Activated T-helper 17 cell treated with anti-CD3 and anti-CD28 coated beads, Interleukin-2, amount 50 U/mL, for 72 hours (primary cell): ENCODE data around the gene GNB1L. TPM values are rescaled to one million over a fixed set of nuclear protein-coding genes. Genes with fewer than 3 reads are reported as not detected.
"Not testable (repeated sequence)": the region's sequence is repeated elsewhere in the genome, so short reads cannot be mapped to it uniquely, and the experiment has no call there.

ENCODE experiments used
- ATAC-seq: fragments of 150-1000 bp; cut with Tn5 transposase; replicated peaks from 2 replicates; pipeline ENCODE4 v1.10.0; 2021; ENCODE audit warnings: mild to moderate bottlenecking, moderate library complexity
- H3K27ac Mint-ChIP-seq: one replicate; pipeline ENCODE4 v1.8.0; 2022; ENCODE audit warnings: mixed read lengths
- H3K27me3 Mint-ChIP-seq: one replicate; pipeline ENCODE4 v1.8.0; 2022; ENCODE audit warnings: mixed read lengths
- H3K36me3 Mint-ChIP-seq: one replicate; pipeline ENCODE4 v1.8.0; 2022; ENCODE audit warnings: low read depth, mild to moderate bottlenecking, mixed read lengths
- H3K4me1 Mint-ChIP-seq: one replicate; pipeline ENCODE4 v1.8.0; 2022; ENCODE audit warnings: mixed read lengths
- H3K4me3 Mint-ChIP-seq: one replicate; pipeline ENCODE4 v1.8.0; 2022; ENCODE audit warnings: mild to moderate bottlenecking, mixed read lengths
- H3K9me3 Mint-ChIP-seq: one replicate; pipeline ENCODE4 v1.8.0; 2022; ENCODE audit warnings: mixed read lengths
- total RNA-seq, 2 donors: library from RNA; stranded (reverse); gene quantifications; one replicate each; pipeline ENCODE4 v1.2.3, GENCODE V29; 2022

The GNB1L gene
- total RNA-seq, 2 donors from 2014 or later, result 10.8 to 14.4 TPM

DNA sequence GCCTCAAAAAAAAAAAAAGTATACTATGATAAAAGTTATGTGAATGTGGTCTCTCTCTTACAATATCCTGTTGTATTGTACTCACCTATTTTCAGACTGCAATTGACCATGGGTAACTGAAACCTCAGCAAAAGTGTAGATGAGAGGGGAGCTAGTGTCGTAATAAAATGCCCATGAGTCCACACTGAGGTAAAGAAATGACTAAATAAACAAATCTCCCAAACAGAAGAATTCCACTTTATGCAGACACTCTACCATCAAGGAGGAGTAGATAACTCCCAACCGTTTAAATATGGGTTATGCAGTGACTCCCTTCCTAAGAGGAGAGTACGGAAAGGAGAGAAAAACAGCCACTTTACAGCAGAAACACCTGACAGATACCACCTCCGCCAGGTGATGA is 14.6 kb downstream of the GNB1L start:
- Mint-ChIP-seq H3K27ac (no peak overlapping the region), H3K36me3 (no peaks in the 10 kb centered on the region), H3K4me3 (no peak overlapping the region), H3K4me1 (peaks cover 10% of the 10 kb centered on the region), H3K9me3 (no peaks in the 10 kb centered on the region), H3K27me3 (no peaks in the 10 kb centered on the region)
- ATAC-seq, result no peak

DNA sequence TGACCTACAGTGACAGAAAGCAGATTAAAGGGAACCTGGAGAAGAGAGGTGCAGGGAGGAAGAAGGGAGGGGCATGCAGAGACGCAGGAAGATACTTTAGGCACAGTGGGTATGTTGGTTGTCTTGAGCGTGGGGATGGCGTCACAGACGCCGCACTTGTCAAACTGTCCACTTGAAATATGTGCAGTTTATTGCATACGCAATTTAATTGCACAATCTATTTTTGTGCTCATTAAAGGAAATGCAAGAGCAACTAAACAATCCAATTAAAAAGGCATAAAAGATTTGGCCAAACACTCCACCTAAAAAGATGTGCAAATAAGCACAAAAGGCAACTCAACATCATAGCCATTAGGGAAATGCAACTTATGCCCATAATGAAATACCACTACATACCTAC is 16.8 kb downstream of the GNB1L start:
- Mint-ChIP-seq H3K4me3 (no peak overlapping the region), H3K9me3 (no peaks in the 10 kb centered on the region), H3K4me1 (peaks cover 10% of the 10 kb centered on the region), H3K27me3 (no peaks in the 10 kb centered on the region), H3K36me3 (no peaks in the 10 kb centered on the region), H3K27ac (no peak overlapping the region)
- ATAC-seq, result no peak

DNA sequence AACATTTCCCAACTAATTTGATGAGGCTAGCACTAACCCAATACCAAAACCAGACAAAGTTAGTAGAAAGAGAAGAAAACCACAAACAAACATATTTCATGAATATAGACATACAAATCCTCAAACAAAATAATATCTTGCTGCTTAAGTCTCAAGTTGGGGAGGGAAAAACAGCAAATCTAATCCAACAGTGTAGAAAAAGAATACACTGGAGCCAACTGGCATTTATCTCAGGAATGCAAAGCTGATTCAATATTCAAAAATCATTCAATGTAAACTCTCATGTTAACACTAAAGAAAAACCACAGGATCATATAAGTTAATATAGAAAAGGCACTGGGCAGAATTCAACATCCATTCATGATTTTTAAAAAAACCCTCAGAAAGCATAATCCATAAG is 18.2 kb downstream of the GNB1L start:
- H3K27me3 Mint-ChIP-seq, result no peaks in the 10 kb centered on the region
- no peaks in the 10 kb centered on the region for H3K36me3 Mint-ChIP-seq
- no peak overlapping the region for H3K27ac Mint-ChIP-seq
- ATAC-seq, result no peak
- no peak overlapping the region for H3K4me3 Mint-ChIP-seq
- no peaks in the 10 kb centered on the region for H3K9me3 Mint-ChIP-seq
- H3K4me1 Mint-ChIP-seq, result peaks cover 7% of the 10 kb centered on the region

DNA sequence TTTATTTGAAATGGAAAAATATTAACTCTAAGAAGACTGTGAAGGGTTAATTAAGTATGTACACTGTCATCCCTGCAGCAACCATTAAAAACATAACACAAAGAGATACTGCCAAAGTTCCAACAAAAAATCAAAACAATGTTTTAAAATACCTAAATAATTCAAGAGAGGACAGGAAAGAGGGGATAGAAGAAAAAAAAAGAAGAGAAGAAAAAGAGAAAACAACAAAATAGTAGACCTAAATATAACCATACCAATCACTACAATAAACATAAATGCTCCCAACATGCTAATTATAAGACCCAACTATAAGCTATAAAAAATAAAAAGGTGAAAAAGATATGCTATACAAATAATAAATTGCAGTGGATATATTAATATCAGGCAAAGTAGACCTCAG is 20.1 kb downstream of the GNB1L start:
- Mint-ChIP-seq H3K36me3 (no peaks in the 10 kb centered on the region), H3K27ac (no peak overlapping the region), H3K4me3 (no peak overlapping the region), H3K9me3 (no peaks in the 10 kb centered on the region), H3K4me1 (peaks cover 5% of the 10 kb centered on the region), H3K27me3 (no peaks in the 10 kb centered on the region)
- no peak for ATAC-seq

DNA sequence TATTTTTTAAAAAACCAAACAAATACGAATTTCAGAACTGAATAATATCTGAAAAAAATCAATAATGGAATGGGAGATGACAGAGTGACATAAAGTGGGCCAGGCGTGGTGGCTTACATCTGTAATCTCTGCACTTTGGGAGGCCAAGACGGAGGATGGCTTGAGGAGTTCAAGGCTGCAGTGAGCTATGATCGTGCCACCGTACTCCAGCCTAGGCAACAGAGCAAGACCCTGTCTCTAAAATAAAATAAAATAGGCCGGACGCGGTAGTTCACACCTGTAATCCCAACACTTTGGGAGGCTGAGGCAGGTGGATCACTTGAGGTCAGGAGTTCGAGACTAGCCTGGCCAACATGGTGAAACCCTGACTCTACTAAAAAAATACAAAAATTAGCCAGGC is 21.3 kb downstream of the GNB1L start:
- not testable (repeated sequence) for H3K4me1 Mint-ChIP-seq, H3K36me3 Mint-ChIP-seq, ATAC-seq, H3K4me3 Mint-ChIP-seq, H3K27me3 Mint-ChIP-seq, H3K27ac Mint-ChIP-seq, H3K9me3 Mint-ChIP-seq

DNA sequence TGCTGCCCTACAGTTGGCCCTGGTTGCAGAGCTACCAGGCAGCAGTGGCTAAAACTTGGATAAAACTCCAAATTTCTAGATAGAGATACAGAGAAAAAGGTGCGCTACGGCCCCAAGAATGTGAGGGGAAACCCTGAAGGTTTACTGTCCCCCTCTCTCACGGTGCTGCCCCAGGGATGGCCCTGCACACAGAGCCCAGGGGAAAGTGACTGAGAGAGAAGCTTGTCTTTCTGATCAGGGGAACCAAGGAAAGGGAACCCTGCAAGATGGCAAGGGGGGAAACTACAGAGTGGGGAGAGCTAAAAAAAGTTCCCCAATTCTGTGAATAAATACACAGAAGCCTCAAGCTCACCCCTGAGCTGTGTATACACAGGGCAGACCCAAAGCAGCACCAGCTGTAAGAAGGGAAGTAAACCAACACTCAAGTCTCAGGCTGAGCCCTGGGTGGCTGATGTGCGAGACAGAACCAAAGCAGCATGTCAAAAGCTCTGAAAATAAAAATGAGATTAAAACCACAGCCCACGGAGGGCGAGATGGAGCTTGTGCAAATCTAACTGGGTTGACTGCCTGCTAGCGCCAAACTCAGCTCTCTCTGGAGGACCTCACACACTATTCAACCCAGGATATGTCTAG is 22.1 kb downstream of the GNB1L start:
- no peak overlapping the region for H3K4me3 Mint-ChIP-seq
- ATAC-seq, result no peak
- H3K27ac Mint-ChIP-seq, result peak overlapping the region; percentile 37
- no peaks in the 10 kb centered on the region for H3K36me3 Mint-ChIP-seq
- no peaks in the 10 kb centered on the region for H3K27me3 Mint-ChIP-seq
- no peaks in the 10 kb centered on the region for H3K9me3 Mint-ChIP-seq
- H3K4me1 Mint-ChIP-seq, result peaks cover 2% of the 10 kb centered on the region

DNA sequence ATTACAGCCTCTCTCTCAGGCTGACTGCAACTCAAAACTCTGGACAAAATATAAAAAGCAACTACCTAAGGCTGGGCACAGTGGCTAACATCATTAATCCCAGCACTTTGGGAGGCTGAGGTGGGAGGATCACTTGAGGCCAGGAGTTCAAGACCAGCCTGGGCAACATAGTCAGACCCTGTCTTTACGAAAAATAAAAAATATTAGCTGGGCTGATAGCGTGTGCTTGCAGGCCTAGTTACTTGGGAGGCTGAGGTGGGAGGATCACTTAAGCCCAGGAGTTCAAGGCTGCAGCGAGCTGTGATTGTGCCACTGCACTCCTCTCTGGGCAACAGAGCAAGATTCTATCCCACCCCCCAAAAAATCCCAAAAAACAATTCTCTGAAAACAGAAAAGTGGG is 22.7 kb downstream of the GNB1L start:
- not testable (repeated sequence) for H3K27me3 Mint-ChIP-seq, H3K4me1 Mint-ChIP-seq, H3K36me3 Mint-ChIP-seq, ATAC-seq, H3K9me3 Mint-ChIP-seq, H3K4me3 Mint-ChIP-seq
- H3K27ac Mint-ChIP-seq, result peak overlapping the region; percentile 37

DNA sequence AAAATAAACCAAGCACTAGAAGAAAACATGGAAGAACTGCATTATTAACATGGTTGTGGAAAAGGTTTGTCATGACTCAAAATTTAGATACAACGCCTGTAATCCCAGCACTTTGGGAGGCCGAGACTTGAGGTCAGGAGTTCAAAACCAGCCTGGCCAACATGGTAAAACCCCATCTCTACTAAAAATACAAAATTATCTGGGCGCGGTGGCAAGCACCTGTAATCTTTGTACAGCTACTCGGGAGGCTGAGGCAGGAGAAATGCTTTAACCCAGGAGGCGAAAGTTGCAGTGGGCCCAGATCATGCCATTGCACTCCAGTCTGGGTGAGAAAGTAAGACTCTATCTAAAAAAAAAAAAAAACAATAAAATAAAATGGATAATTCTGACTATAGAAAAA is 23.7 kb downstream of the GNB1L start:
- no peaks in the 10 kb centered on the region for H3K36me3 Mint-ChIP-seq
- no peaks in the 10 kb centered on the region for H3K27me3 Mint-ChIP-seq
- no peaks in the 10 kb centered on the region for H3K9me3 Mint-ChIP-seq
- H3K4me3 Mint-ChIP-seq, result no peak overlapping the region
- no peak overlapping the region for H3K27ac Mint-ChIP-seq
- no peak for ATAC-seq
- peaks cover 5% of the 10 kb centered on the region for H3K4me1 Mint-ChIP-seq

DNA sequence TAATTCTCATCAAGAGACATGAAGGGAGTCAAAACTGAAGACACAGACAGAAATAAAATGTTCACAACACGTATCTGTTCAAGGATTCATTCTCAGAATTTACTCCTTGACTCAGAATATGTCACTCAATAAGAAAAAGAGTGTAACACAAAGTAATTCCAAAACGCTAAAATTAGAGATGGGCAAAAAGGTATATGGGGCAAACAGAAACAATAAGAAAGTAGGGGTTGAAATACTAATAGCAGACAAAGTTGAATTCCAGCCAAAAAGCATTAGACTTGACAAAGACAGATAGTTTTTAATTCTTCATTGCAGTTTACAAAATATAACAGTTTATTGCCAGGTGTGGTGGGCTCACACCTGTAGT is 26.7 kb downstream of the GNB1L start:
- Mint-ChIP-seq H3K4me1 (peaks cover 5% of the 10 kb centered on the region), H3K36me3 (no peaks in the 10 kb centered on the region), H3K4me3 (no peak overlapping the region), H3K9me3 (no peaks in the 10 kb centered on the region), H3K27ac (no peak overlapping the region), H3K27me3 (no peaks in the 10 kb centered on the region)
- no peak for ATAC-seq

DNA sequence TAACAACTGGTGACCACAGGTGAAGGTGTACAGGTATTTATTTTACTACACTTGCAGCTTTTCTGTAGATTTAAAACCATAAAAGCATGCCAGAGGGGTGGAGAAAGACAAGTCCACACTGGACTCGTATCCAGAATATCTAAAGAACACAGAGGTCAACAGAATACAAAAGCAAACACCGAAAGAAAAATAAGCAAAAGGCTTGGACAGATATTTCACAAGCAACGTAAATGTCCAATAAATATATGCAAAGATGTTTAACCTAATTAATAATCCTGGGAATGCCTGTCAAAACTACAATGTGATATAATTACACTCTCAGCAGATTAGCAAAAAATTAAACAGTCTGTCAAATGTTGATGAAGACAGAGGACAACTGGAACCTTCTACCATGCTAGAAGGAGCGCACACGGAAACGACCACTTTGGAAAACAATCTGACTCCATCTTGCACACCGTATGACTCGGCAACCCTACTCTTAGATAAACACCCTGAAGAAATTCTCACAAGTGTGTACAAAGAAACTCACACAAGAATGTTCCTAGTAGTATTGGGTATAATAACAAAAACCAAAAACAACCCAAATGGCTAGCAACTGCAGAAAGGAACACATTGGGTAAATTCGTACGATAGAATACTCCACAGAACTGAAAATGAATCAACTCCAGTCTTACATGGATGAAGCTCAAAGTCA is 27.2 kb downstream of the GNB1L start:
- H3K27ac Mint-ChIP-seq, result no peak overlapping the region
- no peak overlapping the region for H3K4me3 Mint-ChIP-seq
- H3K27me3 Mint-ChIP-seq, result no peaks in the 10 kb centered on the region
- peaks cover 5% of the 10 kb centered on the region for H3K4me1 Mint-ChIP-seq
- H3K36me3 Mint-ChIP-seq, result no peaks in the 10 kb centered on the region
- H3K9me3 Mint-ChIP-seq, result no peaks in the 10 kb centered on the region
- ATAC-seq, result peak; percentile 28

DNA sequence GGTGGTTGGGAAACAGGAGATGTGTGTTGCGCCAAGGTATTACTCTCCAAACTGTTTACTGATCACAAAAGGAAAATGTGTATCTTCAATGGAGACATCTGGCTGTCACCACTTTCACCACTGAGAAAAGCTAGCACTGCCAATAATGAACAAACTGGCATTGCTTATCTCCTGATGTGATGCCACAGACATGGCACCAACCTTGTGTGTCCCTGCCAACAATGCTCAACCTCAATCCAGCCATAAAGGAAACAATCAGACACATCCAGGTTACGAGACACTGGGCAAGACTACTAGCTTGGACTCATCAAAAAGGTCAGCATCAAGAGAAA is 28.1 kb downstream of the GNB1L start:
- Mint-ChIP-seq H3K9me3 (no peaks in the 10 kb centered on the region), H3K27me3 (no peaks in the 10 kb centered on the region), H3K4me1 (peaks cover 5% of the 10 kb centered on the region), H3K4me3 (no peak overlapping the region), H3K36me3 (no peaks in the 10 kb centered on the region), H3K27ac (no peak overlapping the region)
- no peak for ATAC-seq

DNA sequence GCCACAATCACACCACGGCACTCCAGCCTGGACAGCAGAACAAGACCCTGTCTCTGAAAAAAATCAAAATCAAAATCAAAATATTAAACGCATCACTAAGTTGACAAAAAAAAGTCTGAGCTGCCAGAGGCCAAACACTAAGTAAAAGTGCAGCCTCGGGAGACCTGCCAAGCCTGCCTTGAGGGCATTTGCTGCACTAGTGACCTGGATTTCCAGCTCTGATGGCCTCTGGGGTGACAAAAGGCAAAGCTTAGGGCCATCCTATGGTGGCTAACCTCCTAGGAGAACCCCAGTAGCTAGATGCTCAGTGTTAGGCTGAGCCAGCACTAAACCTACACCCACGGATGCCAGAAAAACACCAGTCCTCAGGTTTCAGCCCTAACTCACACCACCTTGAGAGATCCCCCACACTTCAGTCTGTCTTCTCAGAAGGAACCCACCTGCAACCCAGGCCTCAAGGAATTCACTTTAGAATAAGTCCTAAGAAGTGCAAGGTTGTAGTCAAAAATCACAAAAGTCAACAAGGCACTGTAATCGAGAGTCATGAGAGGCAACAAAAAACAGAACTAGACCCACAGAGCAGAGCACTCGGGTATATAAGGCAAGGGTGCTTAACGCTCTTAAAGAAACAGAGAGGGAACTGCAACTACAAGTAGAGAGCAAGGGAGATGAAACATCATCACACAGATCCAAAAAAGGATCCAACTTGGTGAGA is 28.6 kb downstream of the GNB1L start:
- no peak overlapping the region for H3K4me3 Mint-ChIP-seq
- H3K9me3 Mint-ChIP-seq, result no peaks in the 10 kb centered on the region
- H3K27me3 Mint-ChIP-seq, result no peaks in the 10 kb centered on the region
- no peaks in the 10 kb centered on the region for H3K36me3 Mint-ChIP-seq
- ATAC-seq, result no peak
- peaks cover 5% of the 10 kb centered on the region for H3K4me1 Mint-ChIP-seq
- H3K27ac Mint-ChIP-seq, result no peak overlapping the region

DNA sequence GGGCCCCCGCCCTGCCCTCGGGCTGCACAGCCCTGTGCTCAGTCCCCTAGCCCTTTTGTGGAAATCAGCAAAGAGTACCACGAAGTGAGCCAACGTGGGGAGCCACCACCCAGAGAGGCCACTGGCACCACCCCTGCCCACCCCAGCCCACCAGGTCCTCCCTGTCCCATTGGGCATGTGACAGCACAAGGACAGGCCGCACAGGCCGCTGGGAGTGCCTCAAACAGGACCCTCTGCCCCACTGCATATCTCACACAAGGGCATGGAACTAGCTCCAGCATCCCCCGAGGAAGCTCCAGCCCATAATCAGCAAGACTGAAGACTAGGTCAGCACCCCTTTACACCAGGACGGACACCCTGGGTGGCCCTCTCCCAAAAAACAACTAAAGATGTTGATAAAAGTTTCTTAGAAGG is 29.7 kb downstream of the GNB1L start:
- Mint-ChIP-seq H3K9me3 (no peaks in the 10 kb centered on the region), H3K36me3 (no peaks in the 10 kb centered on the region), H3K4me1 (peaks cover 5% of the 10 kb centered on the region), H3K27ac (no peak overlapping the region), H3K4me3 (no peak overlapping the region), H3K27me3 (no peaks in the 10 kb centered on the region)
- no peak for ATAC-seq

DNA sequence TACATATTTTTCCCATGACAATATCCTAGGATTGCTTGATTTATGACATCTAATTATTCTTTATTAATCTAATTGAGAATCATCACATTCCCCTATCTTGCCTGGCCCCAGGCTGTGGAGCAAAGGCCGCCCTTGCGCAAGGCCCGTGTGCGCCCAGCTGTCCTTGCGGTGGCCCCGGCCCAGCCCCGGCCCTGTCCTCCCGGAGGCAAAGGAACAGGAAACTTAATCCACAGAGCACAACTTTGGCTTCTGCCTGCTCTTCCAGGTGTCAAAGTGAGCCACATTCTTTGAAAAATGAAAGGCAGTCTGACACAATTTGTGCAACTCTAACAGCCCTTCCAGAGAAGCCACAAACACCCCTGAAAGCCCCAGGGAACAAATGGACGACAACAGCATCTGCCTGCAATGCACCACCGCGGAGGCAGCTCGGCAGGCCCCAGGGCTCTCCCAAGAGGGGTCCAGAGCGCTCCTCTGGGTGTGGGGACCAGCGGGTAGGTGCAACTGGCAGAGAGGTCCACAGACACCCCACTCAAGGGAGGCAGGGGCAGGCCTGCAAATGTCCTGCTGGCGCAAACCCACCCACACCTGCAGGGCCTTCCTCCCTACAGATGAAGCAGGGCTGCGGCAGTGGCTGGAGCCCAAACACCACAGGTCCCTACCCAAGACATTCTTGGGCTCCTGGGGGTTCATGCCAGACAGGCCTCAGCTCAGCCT is 30.3 kb downstream of the GNB1L start:
- H3K4me3 Mint-ChIP-seq, result no peak overlapping the region
- ATAC-seq, result no peak
- no peaks in the 10 kb centered on the region for H3K36me3 Mint-ChIP-seq
- H3K4me1 Mint-ChIP-seq, result peaks cover 5% of the 10 kb centered on the region
- H3K9me3 Mint-ChIP-seq, result no peaks in the 10 kb centered on the region
- H3K27me3 Mint-ChIP-seq, result no peaks in the 10 kb centered on the region
- no peak overlapping the region for H3K27ac Mint-ChIP-seq

DNA sequence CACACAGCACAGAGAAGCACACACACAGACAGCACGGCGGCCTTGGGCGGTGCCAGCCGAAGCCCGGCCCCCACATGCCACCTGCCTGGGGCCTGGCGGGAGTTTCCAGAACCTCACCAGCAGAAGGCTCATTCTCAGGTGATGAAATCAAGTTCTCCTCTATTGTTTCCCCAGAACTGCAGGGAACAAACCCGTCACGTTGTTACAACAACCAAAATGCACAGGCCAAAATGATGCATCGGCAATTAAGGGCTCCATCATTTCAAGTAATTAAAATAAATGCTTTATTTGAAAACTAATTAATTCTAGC is 30.8 kb downstream of the GNB1L start:
- no peak overlapping the region for H3K4me3 Mint-ChIP-seq
- H3K27ac Mint-ChIP-seq, result no peak overlapping the region
- no peaks in the 10 kb centered on the region for H3K27me3 Mint-ChIP-seq
- ATAC-seq, result no peak
- H3K9me3 Mint-ChIP-seq, result no peaks in the 10 kb centered on the region
- peaks cover 5% of the 10 kb centered on the region for H3K4me1 Mint-ChIP-seq
- no peaks in the 10 kb centered on the region for H3K36me3 Mint-ChIP-seq
